HG03571 (cell line): ENCODE data around the gene XPO5.
"Not testable (repeated sequence)": the region's sequence is repeated elsewhere in the genome, so short reads cannot be mapped to it uniquely, and the experiment has no call there.

Experiments used
- ATAC-seq: cut with Tn5 transposase; IDR thresholded peaks from one replicate; pipeline ENCODE4 v1.9.1; 2021; ENCODE audit not compliant: unreplicated experiment

The XPO5 gene

DNA sequence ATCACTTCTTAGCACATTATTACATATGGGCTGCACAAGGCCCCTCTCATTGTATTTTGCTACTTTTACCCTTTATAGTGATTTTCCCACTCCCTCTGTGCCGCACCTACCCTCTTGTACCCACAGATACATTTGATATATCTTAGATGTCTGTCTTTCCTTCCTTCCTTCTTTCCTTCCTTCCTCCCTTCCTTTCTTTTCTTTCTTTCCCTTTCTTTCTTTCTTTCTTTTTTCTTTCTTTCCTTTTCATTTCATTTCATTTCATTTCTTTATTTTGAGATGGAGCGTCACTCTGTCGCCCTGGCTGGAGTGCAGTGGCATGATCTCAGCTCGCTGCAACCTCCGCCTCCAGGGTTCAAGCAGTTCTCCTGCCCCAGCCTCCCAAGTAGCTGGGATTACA is 12.4 kb upstream of the XPO5 start:
- no peak for ATAC-seq

DNA sequence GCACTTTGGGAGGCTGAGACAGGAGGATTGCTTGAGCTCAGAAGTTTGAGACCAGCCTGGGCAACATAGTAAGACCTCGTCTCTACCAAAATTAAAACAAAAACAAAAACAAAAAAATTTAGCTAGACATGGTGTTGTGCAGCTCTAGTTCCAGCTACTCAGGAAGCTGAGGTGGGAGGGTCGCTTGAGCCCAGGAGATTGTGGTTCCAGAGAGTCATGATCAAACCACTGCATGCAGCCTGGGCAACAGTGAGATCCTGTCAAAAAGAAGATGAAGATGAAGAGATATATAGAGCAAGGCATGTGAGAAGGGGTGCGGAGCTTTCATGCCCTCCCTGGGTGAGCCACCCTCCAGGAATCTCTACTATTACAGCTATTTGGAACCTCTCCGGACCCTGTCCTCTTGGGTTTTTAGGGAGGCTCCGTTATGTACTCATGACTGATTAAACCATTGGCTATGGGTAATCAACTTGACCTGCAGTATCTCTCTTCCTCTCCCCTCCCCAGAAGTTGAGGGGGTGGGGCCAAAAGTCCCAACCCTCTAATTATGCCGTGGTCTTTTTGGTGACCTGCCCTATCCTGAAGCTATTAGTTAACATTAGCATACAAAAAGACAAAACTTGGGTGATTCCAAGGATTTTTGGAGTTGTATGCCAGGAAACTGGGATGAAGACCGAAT is 9.2 kb upstream of the XPO5 start:
- ATAC-seq, result no peak

DNA sequence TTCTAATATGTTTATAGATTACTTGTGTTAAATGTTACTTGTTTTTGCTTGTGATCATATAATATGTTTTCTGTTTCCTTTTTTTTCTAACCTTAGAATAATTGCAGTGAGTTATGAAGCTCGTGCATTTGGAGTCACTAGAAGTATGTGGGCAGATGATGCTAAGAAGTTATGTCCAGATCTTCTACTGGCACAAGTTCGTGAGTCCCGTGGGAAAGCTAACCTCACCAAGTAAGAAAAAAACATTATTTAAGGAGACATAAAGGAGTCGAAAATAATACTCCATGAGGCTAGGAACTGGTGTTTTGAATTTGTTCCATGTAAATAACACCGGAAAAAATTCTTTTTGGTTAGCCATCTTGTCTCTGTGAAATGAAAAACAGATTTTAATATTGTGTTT is 7.1 kb upstream of the XPO5 start:
- no peak for ATAC-seq

DNA sequence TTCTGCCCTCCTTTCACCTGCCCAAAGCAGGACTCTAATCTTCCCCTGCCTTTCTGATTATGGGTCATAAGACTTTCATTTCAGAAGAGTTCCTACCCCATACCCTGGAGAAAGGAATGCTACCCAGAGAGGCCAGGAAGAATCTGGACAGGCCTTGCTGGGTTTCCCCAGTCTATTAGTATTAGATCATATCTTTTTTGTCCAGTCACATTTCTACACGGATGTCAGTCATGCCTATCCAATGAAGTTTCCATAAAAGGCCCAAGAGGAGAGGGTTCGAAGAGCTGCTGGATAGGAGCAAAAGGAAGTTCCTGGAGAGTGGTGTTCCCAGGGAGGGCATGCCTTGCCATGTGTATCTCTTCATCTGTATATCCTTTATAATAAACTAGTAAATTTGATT is 3.3 kb upstream of the XPO5 start:
- ATAC-seq, result no peak

DNA sequence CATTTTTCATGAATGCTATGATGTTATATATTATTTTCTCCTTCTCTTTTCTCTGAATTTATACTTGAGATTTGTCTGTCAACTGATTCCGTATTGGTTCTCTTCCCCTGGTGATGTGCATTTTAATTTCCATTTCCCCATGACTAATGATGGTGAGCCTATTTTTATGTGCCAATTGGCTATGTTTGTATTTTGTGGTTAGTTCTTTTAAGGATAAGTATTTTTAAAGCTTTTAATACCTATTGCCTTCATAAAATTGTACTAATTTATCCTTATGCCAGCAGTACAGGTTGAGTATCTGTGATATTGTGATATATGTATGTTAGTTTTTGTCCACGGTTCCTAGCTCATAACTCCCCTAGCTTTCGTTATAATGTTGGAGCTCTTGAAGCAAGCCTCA is 2.9 kb upstream of the XPO5 start:
- ATAC-seq, result no peak

DNA sequence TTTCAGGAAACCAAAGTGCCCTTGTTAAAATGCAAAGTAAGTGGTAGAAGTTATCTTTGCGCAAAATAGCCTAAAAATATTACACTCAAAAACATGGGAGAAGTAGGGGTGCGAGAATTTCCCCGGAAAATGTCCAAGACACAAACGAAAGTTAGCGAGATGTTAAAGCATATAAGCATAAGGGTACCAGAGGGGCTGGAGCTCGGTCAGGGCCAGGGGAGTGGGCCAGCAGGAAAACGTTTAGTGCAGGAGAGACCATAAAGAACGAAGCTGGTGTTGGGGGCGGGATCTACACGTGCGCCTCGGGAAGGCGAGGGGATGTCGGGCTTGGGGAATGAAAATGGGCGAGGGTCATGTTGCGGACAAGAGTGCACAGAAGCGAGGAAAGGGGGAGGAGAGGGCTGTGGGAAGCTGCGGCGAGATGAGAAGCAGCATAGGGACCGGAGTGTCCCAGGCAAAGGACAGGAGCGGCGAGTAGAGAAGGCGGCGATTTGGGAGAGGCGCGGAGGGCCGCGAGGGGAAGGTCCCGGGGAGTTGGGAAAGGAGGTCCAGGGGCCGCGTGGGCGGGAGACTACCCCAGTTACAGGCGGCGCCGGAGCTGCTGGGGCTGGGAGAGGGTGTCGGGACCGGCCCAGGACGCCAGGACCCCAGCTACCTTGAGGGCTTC is 600 bp downstream of the XPO5 start:
- peak; percentile 15 for ATAC-seq

DNA sequence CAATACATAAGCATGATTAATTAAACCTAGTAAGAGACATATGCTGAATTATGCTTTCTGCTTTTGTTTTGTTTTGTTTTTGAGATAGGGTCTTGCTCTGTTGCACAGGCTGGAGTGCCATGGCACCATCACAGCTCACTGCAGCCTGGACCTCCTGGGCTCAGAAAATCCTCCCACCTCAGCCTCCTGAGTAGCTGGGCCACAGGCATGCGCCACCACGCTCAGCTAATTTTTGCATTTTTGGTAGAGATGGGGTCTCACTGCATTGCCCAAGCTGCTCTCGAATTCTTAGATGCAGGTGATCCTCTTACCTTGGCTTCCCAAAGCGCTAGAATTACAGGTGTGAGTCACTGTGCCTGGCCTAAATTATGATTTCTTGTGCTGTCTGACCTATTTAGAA is 3.8 kb downstream of the XPO5 start:
- no peak for ATAC-seq

DNA sequence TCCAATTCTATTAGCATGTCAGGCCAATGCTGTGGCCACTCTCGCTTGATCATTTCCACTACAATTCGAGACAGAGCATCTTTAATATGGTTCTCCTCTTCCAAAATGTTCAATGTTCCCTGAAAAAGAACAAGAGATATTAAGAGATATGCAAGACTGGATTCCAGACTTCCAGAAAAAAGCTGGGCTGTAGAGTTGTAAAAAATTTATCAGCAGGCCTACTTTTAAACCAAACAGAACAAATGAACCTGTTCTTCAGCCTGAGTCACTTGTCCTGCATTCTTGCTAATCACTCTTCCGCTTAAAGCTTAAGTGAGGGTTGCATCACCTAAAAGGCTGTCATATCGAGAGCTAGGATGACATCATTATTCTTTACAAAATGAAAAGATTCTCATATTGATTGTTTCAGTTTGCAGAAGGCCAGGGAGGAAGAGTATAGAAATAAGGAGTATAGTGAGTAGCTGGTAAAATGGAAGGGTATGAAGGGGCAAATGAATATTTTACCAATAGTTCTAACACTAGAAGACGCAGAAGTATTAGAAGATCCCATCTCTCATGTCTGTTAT is 4.9 kb downstream of the XPO5 start:
- ATAC-seq, result no peak

DNA sequence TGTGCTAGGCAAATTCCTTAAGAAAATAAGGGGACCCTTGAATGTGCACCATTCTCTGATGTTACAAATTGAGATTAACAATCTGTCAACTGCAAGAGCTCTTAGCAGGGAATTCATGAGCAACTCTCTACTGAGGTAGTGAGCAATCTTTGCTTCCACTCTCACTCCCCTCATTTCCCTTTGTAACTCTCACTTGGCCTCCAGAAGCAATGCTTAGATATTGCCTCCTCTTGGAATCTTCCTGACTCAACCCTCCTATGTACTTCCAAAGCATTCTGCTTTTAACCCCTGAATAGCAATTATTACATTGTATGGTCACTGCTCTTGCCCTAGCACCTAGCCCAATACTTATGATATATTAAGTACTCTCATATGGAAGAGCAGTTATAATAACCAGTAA is 16.5 kb downstream of the XPO5 start:
- ATAC-seq, result no peak

DNA sequence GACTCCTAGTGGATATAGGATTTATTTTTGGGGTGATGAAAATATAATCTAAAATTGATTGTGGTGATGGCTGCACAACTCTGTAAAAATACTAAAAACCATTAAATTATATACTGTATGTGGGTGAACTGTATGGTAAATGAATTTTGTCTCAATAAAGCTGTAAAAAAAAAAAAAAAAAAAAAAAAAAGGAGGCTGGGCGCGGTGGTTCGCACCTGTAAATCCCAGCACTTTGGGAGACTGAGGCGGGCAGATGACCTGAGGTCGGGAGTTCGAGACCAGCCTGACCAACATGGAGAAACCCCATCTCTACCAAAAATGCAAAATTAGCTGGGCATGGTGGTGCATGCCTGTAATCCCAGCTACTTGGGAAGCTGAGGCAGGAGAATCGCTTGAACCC is 18.2 kb downstream of the XPO5 start:
- not testable (repeated sequence) for ATAC-seq

DNA sequence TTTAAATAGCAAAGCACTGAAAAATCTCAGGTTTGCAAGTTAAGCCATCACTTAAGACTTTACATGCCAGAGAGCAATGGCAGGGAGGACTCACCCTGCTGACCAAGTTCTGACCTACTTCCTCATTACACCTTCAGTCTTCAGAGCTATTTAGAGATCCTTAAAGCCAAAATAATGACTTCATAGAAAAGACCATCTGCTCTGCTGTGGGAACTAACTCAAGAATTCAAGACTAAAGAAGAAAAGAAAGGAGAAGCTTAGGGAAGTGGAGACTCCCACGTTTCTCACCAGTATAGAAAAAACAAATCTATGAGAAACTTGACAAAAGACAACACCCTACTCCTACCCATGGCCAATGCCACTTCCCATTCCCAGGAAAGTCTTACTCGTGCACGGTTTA is 28.6 kb downstream of the XPO5 start:
- ATAC-seq, result no peak

DNA sequence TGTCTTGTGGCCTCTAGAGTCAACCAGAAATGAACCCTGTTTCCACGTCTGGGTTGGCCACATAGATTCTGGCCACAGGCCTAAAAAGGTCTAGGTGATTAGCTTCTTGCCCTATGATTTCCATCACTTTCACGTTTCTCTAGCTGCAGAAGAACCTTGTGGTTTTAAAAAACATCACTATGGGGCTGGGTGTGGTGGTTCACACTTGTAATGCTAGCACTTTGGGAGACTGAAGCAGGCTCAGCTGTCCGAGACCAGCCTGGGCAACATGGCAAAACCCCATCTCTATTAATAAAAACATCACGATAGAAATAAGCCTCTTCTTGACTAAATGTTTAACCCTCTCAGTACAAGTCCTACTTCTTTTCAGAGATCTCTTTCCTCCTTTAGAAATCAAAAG is 31.4 kb downstream of the XPO5 start:
- no peak for ATAC-seq

DNA sequence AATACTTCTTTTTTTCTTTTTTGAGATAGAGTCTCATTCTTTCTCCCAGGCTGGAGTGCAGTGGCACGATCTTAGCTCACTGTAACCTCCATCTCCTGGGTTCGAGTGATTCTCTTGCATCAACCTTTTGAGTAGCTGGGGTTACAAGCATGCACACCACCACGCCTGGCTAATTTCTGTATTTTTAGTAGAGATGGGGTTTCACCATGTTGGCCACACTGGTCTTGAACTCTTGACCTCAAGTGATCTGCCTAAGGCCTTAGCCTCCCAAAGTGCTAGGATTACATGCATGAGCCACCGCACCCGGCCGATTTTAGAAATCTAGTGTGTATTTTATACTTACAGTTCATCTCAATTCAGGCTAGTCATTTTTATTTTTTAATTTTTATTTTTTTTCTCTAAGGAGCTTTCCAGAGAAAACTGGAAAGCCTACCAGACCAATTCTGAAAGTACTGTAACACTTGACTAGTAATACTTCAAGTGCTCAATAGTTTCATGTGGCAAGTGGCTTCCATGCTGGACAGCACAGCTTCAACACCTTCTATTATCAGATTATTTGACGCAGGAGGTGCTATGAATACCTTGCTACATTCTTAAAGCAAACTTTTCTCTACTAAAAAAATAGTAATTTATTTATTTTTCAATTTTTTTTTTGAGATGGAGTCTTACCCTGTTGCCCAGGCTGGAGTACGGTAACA is 33.9 kb downstream of the XPO5 start:
- no peak for ATAC-seq

DNA sequence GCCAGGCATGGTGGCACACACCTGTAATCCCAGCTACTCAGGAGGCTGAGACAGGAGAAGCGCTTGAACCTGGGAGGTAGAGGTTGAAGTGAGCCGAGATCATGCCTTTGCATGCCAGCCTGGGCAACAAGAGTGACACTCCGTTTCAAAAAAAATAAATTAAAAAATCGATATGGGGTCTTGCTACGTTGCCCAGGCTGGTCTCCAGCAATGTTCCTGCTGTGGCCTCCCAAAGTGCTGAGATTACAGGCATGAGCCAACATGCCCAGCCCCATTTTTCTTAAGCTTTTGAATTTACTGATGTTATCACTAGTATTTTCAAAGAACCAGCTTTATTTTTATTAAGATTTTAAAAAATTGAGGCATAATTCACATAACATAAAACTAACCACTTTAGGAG is 35.3 kb downstream of the XPO5 start:
- no peak for ATAC-seq

DNA sequence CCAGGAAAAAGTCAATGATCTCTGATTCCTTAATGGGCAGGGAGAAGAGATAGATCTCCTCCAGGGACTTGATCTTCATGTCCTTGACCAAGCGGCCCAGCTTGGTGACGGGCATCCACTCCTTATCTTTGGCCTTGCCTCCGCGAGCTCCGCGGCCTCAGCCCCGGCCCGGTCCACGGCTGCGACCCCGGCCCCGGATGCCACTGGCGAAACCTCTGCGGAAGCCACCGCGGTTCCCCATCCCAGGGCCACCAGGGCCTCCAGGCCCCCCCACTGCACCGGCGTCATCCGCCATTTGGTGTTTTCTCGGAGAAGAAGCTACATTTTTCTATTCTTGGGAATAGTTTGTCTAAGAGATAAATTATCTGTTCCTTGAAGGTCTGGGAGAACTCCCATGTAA is 36.4 kb downstream of the XPO5 start:
- ATAC-seq, result not testable (repeated sequence)

DNA sequence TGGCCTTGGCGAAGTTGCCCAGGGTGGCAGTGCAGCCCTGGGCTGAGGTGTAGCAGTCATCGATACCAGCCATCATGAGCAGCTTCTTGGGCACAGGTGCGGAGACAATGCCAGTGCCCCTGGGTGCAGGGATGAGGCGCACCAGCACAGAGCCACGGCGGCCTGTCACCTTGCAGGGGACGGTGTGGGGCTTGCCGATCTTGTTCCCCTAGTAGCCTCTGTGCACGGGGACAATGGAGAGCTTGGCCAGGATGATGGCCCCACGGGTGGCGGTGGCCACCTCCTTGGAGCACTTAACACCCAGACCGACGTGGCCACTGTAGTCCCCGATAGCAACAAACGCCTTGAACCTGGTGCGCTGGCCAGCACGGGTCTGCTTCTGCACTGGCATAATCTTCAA is 36.9 kb downstream of the XPO5 start:
- ATAC-seq, result not testable (repeated sequence)

DNA sequence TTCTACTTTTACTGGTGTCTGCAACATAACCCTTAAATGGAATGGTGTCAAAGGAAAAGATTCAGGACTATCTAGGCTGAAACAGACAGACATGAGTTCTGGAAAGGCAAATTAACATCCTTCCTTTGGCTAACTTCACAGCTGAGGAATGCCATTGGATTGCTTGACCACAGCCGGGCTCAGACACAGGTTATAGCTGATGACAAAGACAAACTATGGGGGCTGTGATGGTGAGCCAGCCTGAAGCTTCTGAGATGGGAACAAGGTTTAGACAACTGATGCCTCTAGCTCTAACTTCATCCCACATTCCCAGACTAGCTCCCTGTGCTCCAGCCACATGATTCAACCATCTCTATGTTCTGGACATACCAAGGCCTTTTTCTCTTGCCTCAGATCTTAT is 43.6 kb downstream of the XPO5 start:
- no peak for ATAC-seq

DNA sequence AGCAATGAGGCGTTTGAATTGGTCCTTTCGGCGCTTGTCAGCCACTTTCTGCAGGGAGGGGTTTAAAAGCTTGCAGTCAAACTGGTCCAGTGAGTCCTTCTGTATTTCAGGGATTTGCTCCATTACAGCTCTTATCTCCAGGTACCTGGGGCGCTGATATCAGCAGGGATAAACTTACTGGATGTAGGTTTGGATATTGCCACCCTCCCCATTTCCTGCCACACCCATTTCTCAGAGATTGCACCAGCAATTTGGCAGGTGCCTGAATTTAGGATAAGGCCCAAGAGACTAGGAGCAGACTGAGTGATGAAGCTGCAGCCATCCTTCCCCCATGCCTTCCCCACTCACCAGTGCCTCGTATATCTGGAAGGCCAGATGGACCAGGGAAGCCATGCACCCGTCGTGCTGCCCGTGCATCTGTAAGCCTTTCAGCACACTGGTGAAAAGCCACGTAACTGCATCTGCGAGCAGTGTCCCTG is 51.3 kb downstream of the XPO5 start:
- ATAC-seq, result no peak

DNA sequence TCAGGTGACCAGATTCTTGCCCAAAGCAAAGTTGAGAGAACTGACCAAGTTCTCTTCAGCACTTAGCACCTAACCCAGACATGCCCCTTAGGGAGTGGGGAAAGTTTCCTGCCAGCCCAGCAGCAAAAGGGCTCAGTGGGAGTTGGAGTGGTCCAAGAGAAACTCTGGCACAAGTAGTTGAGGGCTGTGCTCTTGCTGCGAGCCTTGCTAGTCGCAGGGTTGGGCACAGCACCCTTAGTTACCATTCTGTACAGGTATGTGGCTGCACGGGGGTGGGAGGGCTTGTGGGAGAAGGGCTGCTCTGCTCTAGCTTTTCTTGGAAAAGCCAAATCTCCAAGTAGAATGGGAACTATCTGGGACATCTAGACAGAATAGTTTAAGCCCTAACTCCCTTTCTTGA is 52.6 kb downstream of the XPO5 start:
- no peak for ATAC-seq

DNA sequence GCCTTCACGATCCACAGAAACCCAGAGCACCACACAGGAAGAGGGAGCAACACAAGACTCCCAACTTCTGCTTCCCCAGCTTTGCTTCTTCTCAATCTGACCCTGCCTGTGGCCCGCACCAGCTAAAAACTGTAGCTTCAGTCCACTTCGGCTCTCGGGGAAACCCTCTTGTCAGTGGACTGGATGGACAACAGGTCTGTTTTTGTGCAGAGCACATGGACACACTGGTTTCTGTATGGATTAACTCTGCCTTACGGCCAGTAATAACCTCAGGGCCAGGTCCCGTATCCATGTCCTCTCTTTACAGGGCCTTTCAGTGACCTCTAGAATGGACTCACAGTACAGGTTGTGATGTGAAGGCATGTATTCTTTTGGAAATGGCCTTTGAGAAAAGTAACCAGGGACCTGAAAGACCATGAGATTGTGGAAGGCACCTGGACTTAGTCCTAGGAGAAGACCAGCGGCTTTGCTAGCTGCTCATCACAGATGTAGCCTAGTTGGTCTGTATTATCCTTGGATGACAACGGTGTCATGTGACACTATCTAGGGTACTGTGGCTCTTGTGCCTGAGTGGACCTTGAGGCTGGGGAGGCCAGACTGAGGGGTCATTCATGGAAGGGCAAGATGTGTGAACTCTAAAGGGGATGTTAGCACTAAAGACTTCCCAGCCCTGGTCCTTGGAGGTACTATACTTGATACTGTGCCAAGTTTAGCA is 53.1 kb downstream of the XPO5 start:
- no peak for ATAC-seq

DNA sequence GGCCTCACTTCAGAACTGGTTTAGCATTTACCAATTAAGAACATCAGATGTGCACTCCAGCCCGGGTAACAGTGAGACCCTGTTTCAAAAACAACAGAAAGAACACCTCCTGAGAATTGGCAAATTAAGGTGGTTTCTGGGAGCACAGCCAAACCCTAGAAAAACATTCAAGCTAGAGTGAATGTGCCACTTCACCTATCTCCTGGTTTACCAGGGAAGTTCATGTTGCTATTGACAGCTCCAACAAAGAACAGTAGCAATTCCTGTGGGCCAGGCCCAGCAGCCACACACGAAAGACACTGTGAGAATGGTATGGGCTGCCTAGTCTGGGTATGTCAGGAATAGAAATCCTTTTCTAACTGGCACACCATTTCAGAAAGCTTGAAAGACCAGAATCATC is 54.0 kb downstream of the XPO5 start:
- no peak for ATAC-seq
